Lower lobe of right lung (tissue), 2 donors: ENCODE results near the gene H19. TPM values are rescaled to one million over a fixed set of nuclear protein-coding genes. Genes with fewer than 3 reads are reported as not detected.

Experiments used
- ATAC-seq, 2 donors: fragments of 200-7000 bp; cut with Tn5 transposase; one replicate each; pipeline ENCODE4 v1.9.1; 2020 to 2022; ENCODE audit warnings: mild to moderate bottlenecking in 2 of 2, moderate library complexity in 2 of 2
- DNase-seq: peaks from one replicate; pipeline ENCODE4 v3.0.0-alpha.2; 2020
- H3K27ac ChIP-seq: fragments of 200-600 bp; one replicate; pipeline ENCODE4 v1.8.0; 2022
- H3K27me3 ChIP-seq: fragments of 200-600 bp; one replicate; pipeline ENCODE4 v1.8.0; 2022; ENCODE audit warnings: low read depth
- H3K36me3 ChIP-seq: fragments of 200-600 bp; one replicate; pipeline ENCODE4 v1.8.0; 2022; ENCODE audit warnings: mild to moderate bottlenecking
- H3K4me1 ChIP-seq: fragments of 200-600 bp; one replicate; pipeline ENCODE4 v1.8.0; 2022
- H3K4me3 ChIP-seq: fragments of 200-600 bp; one replicate; pipeline ENCODE4 v1.8.0; 2022; ENCODE audit warnings: mild to moderate bottlenecking
- H3K9me3 ChIP-seq: fragments of 200-600 bp; one replicate; pipeline ENCODE4 v1.8.0; 2022
- CTCF ChIP-seq: fragments of 200-600 bp; IDR thresholded peaks from one replicate; pipeline ENCODE4 v1.8.0; 2022; ENCODE audit warnings: antibody characterized with exemption, mild to moderate bottlenecking
- intact Hi-C: fragments of 100-400 bp; cut with DNase I; formaldehyde crosslinking; loops from one replicate; pipeline ENCODE4 v1.11.0; 2022
- total RNA-seq: library from RNA; stranded (reverse); fragmentation: NEBNext Ultra II Directional; extraction: Animal tissue kit (Norgen Biotek cat#: 25700); gene quantifications from one replicate; pipeline ENCODE4 v1.2.1, GENCODE V29; 2021
- donor health status: DM: no; HTN: yes; CAD: no; lungs with severe emphysema.

Gene H19
- total RNA-seq, 1 donor from 2014 or later: 87.6 TPM

DNA sequence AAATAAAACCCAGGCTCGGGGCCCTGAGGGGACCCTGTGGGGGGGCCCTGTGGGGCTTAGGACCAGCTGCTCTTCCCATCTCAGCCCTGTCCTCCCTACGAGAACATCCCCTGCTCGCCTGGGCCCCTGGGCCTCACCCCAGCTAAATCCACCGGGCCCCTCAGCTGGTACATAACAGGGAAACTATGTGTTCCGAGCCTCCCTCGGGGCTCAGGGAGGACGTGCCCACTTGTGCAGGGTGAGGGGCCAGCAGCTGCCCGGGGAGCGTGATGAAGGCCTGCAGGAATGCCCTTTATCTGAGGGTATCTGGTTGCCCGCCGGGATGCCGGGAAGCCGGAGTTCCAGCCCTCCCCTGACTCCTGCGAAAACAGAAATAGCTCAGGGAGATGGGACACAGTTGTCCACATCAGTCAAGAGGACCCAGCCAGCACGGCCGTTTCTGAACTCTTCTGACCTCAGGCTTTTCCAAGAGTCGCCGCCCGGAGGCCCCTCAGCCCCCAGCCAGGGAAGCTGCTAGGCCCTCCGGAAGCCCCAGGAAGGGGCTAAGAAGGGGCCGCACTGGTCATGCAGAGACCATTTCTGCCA lies 29.9 kb downstream of the H19 start:
- no peaks in the 10 kb centered on the region for H3K9me3 ChIP-seq
- no peaks in the 10 kb centered on the region for H3K27me3 ChIP-seq
- H3K36me3 ChIP-seq: no peaks in the 10 kb centered on the region
- DNase-seq: no peak
- no peak overlapping the region for H3K4me3 ChIP-seq
- ATAC-seq: no peak
- H3K4me1 ChIP-seq: no peaks in the 10 kb centered on the region
- intact Hi-C loops: no loop called here
- no peak for TF ChIP-seq CTCF
- no peak overlapping the region for H3K27ac ChIP-seq

DNA sequence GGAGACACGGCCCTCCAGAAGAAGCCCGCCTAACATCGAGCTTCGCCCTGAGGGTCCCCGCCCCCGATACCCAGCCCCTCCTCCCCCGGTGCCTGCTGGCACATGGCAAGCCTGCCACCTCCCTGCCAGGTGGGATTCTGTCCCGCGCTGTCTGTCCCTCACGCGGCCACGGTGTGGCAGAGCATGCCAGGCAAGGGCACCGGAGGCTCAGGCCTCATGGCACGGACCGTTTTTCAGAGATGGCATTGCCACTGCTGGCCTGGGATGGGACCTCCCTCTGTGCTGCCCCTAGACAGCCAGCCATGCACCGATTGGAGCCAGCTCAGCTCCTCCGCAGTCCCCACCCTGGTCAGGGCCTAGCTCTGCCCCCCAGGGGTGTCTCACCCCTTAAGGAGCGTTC lies 31.1 kb downstream of the H19 start:
- Histone ChIP-seq H3K27me3 (no peaks in the 10 kb centered on the region), H3K4me1 (no peaks in the 10 kb centered on the region), H3K36me3 (no peaks in the 10 kb centered on the region), H3K27ac (no peak overlapping the region), H3K4me3 (no peak overlapping the region), H3K9me3 (no peaks in the 10 kb centered on the region)
- ATAC-seq (no peak), DNase-seq (peak; percentile 24)
- TF ChIP-seq CTCF: no peak
- intact Hi-C loops: no loop called here

- DNase-seq (no peak), ATAC-seq (no peak)
- TF ChIP-seq CTCF: no peak
- intact Hi-C loops: no loop called here
- H3K4me3 ChIP-seq: no peak overlapping the region
- H3K27ac ChIP-seq: no peak overlapping the region
- no peaks in the 10 kb centered on the region for H3K4me1 ChIP-seq
- no peaks in the 10 kb centered on the region for H3K36me3 ChIP-seq
- H3K27me3 ChIP-seq: no peaks in the 10 kb centered on the region
- H3K9me3 ChIP-seq: no peaks in the 10 kb centered on the region
Measured at GRCh38 chr11:1964955-1965354, 32.7 kb downstream of the H19 start.

GRCh38 chr11:1964348-1964747 lies 33.3 kb downstream of the H19 start:
- peak; percentile 55 to 75 for ATAC-seq
- TF ChIP-seq CTCF: no peak
- no peaks in the 10 kb centered on the region for H3K4me1 ChIP-seq
- no peak for DNase-seq
- H3K4me3 ChIP-seq: no peak overlapping the region
- H3K9me3 ChIP-seq: no peaks in the 10 kb centered on the region
- H3K27me3 ChIP-seq: no peaks in the 10 kb centered on the region
- no peaks in the 10 kb centered on the region for H3K36me3 ChIP-seq
- H3K27ac ChIP-seq: no peak overlapping the region
- intact Hi-C loops: no loop called here

- Histone ChIP-seq H3K9me3 (no peaks in the 10 kb centered on the region), H3K27me3 (no peaks in the 10 kb centered on the region), H3K36me3 (no peaks in the 10 kb centered on the region), H3K4me3 (no peak overlapping the region), H3K27ac (no peak overlapping the region), H3K4me1 (no peaks in the 10 kb centered on the region)
- DNase-seq: peak; percentile 17
- intact Hi-C loops: no loop called here
- ATAC-seq: no peak
- TF ChIP-seq CTCF: no peak
Measured at GRCh38 chr11:1963864-1964263, 33.8 kb downstream of the H19 start.

GRCh38 chr11:1959786-1960185 lies 37.9 kb downstream of the H19 start:
- Histone ChIP-seq H3K4me3 (no peak overlapping the region), H3K9me3 (no peaks in the 10 kb centered on the region), H3K27me3 (no peaks in the 10 kb centered on the region), H3K4me1 (no peaks in the 10 kb centered on the region), H3K27ac (no peak overlapping the region), H3K36me3 (no peaks in the 10 kb centered on the region)
- no peak for ATAC-seq
- TF ChIP-seq CTCF: no peak
- intact Hi-C loops: no loop called here
- DNase-seq: peak; percentile 20
